NOMO-1 treated with DMSO at 0.1 percent for 48 hours (cell line): ENCODE measurements around the gene QRICH2.
"Not testable (repeated sequence)": the region's sequence is repeated elsewhere in the genome, so short reads cannot be mapped to it uniquely, and the experiment has no call there.

Experiments used
- DNase-seq: peaks from one replicate; lab custom pipeline; 2025; ENCODE audit not compliant: unreplicated experiment; lab: John Stamatoyannopoulos, UW

The QRICH2 gene

DNA sequence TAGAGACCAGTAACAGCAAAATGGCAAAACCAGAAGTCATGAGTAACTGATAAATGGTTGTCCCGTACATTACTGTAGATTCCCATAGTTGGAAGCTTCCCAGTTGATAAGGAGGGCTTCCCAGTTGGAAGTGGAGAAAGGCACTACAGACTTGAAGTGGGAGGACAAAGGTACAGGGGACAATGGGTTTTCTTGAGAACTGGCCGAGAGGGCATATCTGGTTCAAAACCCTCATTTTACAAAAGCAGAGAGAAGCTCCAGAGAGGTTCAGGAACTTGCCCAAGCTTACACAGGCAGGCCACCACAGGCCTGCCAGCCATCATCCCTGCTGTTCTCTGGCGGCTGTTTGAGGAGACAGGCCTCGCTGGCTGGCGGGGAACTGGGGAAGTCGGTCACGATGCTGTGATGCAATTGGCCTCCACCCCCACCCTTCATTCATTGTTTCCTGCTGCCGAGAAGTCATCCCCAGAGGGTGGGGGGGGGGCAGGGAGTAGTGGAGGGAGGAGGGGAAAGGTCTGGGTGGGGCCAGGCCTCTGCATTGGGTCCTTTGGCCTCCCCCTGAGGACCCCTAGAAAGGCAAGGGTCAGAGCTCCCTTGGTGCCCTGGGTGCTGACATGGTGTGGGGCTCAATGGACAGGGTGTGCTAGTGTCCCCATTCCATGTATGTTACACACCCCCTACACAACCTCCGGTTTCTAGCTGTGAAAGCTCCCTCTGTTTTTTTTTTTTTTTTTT lies 39.9 kb downstream of the QRICH2 start:
- DNase-seq: peak; percentile 82

DNA sequence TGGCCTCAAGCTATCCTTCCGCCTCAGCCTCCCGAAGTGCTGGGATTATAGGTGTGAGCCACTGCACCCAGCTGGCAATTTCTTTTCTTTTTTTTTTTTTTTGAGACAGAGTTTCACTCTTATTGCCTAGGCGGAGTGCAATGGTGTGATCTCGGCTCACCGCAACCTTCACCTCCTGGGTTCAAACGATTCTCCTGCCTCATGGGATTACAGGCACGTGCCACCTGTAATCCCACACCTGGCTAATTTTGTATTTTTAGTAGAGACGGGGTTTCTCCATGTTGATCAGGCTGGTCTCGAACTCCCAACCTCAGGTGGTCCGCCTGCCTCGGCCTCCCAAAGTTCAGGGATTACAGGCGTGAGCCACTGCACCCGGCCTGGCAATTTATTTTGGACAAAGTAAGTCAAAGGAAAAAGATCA lies 40.5 kb downstream of the QRICH2 start:
- not testable (repeated sequence) for DNase-seq

DNA sequence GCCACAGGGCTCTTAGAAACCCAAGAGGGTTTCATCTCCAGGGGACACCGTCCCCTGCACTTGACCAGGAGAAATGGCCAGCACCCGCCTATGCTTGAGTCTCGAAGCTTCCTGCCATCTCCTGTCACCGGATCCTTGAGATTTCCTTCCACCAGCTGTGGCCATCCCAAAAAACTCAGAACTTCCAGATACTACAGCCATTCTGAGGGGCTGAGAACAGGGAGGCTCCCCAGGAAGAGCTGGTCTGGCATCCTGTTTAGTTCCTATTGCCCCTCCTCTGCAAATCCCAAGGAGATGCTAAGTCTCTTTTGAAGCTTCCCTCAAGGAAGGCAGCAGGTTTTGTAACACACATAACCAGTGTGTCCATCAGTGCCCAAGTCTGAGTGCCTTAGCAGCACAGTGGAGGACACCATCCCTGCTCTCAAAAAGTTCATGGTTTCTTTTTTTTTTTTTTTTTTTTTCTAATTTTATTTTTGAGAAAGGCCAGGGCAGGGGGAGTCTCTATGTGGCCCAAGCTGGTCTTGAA lies 41.0 kb downstream of the QRICH2 start:
- DNase-seq: no peak

DNA sequence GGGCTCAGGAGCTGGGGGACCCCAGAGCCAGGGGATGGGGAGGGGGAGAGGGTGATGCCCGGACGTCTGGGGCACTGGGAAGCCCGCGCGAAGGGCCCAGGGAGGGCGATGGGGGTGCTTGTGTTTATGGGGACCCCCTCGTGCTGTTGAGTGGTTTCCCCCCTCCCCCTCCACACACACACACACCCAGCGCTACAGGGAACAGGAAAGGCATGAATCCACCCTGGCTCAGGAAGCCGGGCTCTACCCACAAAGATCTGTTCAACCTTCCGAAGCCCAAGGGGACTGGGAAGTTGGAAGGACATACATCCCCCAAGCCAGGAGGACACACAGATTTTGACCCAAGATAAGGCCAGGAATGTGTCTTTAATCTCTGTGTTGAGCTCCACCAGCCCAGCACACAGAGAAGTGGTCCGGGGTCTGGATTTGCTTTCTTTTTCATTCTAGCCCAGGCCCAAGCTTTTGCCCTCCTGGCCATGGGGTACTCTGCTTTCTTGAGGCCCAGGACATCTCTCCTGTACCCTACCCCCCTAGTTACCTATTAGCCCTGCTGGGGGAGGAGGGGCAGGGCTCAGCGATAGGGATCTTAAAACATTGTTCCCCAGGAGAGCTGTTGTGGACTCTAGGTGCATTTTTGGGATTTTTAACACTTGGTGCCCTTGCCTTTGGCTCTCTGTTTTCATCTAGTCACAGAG lies 41.7 kb downstream of the QRICH2 start:
- DNase-seq: no peak

DNA sequence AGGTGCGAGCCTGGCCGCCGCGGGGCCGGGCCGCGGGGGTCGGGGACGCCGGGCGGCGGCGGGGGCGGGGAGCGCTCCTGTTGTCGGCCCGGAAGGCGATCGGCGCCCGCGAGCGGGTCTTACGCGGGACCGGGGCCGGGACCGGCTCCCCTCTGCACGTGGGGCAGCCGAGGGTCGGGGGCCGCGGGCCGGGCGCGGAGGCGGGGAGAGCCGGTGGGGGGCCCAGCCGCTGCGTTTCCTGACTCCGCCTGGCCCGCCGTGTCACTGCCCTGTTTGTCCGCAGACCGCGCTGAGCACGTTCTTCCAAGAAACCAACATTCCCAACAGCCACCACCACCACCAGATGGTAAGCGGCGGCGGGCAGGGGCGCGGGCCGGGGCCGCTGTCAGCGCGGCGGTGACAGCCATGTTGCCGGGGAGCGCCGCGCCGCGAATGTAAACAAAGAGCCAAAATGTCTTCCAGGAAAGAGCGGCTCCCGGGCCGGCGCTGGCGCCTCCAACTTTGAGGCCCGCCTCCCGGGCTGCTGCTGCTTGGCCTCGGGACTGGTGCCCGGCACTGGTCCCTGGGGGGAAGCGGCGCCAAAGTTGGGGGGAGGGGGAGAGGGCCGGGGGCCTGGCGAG lies 42.3 kb downstream of the QRICH2 start:
- DNase-seq: peak; percentile 40

DNA sequence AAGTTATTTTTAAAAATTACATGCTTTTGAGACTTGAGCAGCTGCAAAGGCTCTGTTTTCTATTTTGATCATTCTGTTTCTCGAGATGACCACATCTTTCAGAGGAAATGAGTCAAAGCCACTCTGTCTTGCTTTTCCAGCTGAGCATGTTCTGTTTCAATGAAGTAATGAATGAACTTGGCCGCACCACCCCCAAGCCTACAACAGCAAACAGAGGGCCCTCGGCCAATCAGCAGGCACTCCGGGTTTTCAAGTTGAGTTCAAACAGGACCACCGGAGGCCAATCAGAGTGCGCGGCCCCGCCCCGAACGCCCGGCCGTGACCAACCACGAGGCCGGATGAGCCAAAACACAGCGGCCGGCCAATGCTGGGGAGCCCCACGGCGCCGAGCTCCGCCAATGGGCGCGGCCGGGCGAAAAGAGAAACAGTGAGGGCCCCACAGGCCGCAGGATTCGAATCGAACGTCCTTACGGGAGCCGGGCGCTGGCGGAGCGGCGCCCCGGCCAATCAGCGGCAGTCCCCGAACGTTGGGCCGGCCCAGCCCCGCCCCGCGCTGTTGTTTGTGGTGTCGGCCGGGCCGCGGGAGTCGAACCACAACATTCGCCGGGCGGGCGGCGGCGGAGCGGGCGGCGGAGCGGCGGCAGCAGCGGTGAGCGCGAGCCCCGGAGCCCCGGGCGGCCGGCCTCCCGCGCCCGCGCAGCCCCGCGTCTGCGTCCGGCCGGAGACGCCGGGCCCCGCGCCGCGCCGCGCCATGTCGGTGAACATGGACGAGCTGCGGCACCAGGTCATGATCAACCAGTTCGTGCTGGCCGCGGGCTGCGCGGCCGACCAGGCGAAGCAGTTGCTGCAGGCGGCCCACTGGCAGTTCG lies 43.1 kb downstream of the QRICH2 start, which contains the start of gene UBALD2:
Gene UBALD2 (plus strand): TSS at position 594 of the 869 bp plus-strand sequence. CDS start 158 bp downstream, at position 752.
- DNase-seq: peak; percentile 99

DNA sequence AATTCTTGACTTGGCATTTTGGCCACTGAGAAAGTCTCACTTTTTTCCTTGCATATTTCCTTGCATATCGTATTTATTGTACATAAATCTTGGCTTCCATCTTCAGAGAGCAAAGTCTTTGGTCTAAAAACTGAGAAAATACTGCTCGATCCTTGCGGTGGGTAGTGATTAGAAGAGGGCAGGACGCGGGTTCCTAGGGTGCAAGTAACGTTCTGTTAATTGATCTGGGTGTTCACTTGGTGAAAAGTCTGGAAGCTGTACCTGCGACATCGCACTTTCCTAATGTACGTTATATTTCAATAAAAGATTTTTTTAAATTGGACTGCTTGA lies 43.7 kb downstream of the QRICH2 start:
- DNase-seq: no peak

DNA sequence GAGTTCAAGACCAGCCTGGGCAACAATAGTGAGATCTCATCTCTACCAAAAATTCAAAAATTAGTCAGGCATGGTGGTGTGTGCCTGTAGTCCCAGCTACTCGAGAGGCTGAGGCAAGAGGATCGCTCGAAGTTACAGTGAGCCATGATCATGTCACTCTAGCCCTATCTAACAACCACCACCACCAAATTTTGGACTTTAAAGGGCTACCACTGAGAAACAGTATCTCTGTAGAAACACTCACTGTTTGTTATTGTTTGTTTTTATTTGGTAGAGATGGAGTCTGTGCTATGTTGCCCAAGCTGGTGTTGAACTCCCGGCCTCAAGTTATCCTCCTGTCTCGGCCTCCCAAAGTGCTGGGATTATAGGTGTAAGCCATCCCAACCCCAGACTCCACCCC lies 44.2 kb downstream of the QRICH2 start:
- DNase-seq: no peak

DNA sequence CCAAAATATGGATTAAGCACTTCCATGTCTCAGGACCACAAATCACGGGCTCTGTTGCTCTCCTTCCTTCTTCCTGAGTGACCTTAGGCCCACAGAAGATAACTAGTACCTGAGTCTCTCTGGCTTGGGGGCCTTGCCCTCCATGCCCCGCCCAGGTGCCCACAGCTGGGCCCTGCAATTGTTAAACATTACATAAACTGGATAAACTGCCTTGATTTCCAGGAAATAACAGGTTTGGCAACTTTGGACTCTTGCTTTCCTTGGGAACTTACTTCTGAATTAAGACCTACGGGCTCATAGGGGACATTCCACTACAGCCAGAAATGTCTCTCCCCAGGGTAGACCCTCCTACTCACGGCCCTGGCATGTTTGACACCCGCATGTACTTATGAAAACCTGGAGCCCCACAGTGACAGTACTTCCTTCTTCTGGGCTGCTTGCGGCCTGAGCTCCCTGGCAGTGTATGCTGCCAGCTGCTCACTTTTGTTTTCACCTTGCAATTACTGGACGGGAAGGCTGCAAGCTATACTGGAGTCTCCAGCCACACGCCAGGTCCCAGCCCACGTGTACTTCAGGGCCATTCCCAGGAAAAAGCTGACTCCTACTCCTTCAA lies 45.2 kb downstream of the QRICH2 start:
- DNase-seq: peak; percentile 78

DNA sequence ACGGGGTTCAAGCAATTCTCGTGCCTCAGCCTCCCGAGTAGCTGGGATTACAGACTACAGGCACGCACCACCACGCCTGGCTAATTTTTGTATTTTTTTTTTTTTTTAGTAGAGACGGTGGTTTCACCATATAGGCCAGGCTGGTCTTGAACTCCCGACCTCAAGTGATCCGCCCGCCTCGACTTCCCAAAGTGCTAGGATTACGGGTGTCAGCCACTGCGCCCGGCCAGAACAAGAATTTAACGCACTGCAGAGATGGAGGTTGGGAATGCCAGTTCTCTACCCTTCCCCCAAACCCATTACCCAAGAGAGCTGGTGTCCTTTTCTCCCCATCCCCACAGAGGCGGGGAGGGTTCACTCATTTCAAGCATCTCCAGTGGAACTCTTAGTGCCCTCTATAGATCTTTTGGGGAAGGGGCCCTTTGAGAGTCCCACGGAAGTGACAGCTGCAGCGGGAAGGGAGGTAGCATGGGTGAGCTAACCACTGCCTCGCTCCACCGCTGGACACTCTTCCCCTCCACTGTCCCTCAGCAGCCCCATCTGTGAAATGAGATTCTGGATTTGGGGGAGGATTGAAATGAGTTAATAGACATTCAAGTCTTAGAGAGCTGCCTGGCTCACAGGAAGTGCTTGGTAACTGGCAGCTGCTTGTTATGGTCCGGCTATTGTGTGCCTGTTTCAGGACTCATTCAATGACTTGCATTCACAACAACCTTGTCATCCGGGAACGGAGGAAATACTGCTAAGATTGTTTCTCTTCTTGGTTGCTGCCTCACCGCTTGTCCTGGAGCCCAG lies 46.5 kb downstream of the QRICH2 start:
- no peak for DNase-seq

DNA sequence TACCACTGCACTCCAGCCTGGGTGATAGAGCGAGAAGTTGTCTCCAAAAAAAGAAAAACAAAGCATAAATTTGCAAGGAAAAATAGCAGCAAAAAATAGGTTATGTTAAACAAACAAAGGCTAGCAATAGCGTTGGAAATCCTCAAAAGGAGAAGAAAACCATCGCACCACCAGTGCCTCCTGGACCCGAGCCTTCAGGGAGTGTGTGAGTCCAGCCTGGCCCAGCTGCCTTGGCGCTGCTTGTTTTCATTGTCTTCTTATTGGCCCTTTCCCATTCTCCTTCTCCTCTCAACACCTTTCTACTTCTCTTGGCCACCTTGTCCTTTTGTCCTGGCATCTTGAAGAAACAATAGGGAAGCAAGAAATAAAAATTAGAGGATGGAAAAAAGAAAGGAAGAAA lies 47.4 kb downstream of the QRICH2 start:
- DNase-seq: no peak

DNA sequence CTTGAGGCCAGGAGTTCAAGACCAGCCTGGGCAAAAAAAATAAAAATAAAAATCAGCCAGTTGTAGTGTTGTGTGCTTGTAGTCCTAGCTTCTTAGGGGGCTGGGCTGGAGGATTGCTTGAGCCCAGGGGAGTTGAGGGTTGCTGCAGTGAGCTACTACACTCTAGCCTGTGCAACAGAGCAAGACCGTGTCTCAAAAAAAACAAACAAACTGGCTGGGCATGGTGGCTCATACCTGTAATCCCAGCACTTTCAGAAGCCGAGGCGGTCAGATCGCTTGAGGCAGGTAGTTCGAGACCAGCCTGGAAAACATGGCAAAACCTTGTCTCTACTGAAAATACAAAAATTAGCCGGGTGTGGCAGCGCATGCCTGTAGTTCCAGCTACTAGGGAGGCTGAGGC lies 47.9 kb downstream of the QRICH2 start:
- no peak for DNase-seq

DNA sequence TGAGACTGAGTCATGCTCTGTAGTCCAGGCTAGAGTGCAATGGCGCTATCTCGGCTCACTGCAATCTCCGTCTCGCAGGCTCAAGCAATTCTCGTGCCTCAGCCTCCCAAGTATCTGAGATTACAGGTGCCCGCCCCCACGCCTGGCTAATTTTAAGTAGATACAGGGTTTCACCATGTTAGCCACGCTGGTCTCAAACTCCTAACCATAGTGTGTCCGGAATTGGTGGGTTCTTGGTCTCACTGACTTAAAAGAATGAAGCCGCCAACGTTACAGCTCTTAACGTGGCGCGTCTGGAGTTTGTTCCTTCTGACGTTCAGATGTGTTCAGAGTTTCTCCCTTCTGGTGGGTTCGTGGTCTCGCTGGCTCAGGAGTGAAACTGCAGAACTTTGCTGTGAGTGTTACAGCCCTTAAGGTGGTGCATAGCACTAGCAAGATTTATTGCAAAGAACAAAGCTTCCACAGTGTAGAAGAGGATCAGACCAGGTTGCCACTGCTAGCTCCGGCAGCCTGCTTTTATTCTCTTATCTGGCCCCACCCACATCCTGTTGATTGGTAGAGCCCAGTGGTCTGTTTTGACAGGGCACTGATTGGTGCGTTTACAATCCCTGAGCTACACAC lies 51.5 kb downstream of the QRICH2 start:
- DNase-seq: not testable (repeated sequence)

DNA sequence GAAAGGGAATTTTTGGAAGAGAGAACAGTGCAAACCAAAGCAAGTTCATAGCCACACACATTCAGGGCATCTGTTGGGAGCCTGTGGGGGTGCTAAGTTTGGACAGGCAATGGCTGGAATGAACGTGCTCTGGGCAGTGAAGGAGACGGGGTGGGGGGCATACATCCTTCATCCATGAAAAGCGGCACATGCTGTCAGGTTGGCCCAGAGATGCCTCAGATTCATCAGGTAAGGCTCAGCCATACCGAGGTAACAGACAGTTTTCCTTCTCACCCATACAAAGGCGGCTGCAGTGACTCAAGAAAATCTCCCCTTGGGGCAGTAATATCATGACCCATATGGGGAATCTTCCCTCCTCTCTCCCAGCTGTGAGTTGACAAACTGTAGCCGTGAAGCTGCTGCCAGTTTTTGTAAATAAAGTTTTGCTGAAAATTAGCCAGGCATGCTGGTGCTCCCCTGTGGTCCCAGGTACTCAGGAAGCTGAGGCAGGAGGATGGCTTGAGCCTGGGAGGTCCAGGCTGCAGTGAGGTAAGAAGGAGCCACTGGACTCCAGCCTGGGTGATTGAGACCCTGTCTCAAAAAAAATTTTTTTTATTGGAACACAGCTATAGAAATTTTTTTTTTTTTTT lies 52.2 kb downstream of the QRICH2 start:
- DNase-seq: no peak

DNA sequence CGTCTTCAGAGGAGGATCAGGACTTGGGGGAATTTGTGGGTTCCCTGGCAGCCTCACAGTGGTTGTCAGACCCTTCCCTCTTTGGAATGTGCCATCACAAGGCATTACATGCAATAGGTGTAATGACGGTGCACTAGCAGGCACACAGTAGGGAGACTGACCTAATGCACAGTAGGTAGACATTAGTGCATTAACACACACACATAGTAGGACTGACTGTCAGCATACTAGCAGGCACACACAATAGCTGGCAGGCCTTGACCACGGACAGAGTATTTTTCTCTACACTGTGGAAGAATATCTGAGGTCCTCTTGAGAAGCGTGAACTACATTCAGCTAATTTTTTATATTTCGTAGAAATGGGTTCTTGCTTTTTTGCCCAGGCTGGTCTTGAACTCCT lies 53.8 kb downstream of the QRICH2 start:
- no peak for DNase-seq

DNA sequence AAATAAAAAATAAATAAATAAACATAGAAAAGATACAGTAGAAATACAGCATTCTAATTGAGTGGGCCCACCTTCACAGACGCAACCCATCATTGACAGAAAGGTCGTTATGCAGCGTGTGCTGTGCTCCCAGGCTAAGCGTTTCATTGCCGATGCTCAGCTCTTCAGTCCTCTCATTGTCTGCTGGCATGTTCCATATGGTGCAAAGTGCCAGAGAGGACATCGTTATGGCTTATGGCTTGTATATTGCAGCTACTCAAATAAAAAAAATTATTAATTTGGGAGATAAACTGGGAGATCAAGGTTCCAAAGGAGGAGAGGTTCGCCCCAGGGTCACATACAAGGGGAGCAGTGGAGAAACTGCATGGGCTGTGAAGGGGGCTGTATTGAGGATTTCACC lies 54.2 kb downstream of the QRICH2 start:
- DNase-seq: no peak

DNA sequence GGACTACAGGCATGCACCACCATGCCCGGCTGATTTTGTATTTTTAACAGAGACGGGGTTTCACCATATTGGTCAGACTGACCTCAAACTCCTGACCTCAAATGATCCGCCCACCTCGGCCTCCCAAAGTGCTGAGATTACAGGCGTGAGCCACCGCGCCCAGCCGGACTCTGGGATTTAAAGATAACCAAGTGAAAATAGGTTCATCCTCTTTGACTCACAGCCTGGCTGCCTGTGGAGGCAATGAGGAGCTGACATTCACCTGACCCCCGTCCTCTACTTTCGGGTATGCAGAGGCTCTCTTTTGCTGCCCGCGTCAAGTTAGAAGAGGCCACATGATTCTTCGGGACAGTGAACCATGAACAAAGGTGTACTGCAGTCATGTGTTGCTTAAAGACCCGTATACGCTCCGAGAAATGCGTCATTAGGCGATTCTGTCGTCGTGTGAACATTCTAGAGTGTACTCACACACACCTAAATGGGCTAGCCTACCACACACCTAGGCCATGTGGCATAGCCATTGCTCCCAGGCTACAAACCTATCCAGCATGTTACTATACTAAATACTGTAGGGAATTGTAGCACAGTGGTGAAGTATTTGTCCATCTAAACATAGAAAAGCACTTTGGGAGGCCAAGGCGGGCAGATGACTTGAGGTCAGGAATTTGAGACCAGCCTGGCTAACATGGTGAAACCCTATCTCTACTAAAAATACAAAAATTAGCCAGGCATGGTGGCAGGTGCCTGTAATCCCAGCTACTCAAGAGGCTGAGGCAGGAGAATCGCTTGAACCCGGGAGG lies 54.9 kb downstream of the QRICH2 start:
- DNase-seq: not testable (repeated sequence)
